ENCODE measurements around the gene APOL1.
"Not testable (repeated sequence)": the region's sequence is repeated elsewhere in the genome, so short reads cannot be mapped to it uniquely, and the experiment has no call there.

- not testable (repeated sequence) for TF ChIP-seq CTCF (IDR thresholded peaks at IDR 0.05 in 4 of 5, conservative IDR thresholded peaks at IDR 0.05 in 1 of 5); POLR2A (IDR thresholded peaks at IDR 0.05)
Observed at GRCh38 chr22:36231051-36231450, 21.9 kb upstream of the APOL1 start.

All from gastrocnemius medialis (tissue), 4 donors.